ENCODE data around the gene GTPBP8. TPM values are rescaled to one million over a fixed set of nuclear protein-coding genes. Genes with fewer than 3 reads are reported as not detected.

The GTPBP8 gene
- total and polyA plus RNA-seq, 2 of the 8 experiments (the other 6 are each of a cell fraction or from before 2014, with no cell fraction given): 25.8 to 27.6 TPM

GRCh38 chr3:112958811-112959560 is 31.8 kb upstream of the GTPBP8 start:
- TF ChIP-seq ASH2L (IDR thresholded peaks at IDR 0.05; ENCODE audit: low read length) (no peak), KDM4A (IDR thresholded peaks at IDR 0.05; ENCODE audit: low read depth, low read length, severe bottlenecking) (no peak), RXRA (IDR thresholded peaks at IDR 0.05; ENCODE audit: insufficient read depth, low read depth, low read length) (no peak), YY1 (IDR thresholded peaks at IDR 0.05; ENCODE audit: low read depth, low read length) (no peak), MAFK (IDR thresholded peaks at IDR 0.05; ENCODE audit: low read depth, low read length) (no peak)
- H3K36me3 ChIP-seq (ENCODE audit: control insufficient read depth in 2 of 4, insufficient read depth in 4 of 4, low read length in 3 of 4): no peaks in the 10 kb centered on the region; a peak in 1 of 8 replicates
- no peak overlapping the region for H2BK15ac ChIP-seq (ENCODE audit: low read length)
- no peak overlapping the region for H2AFZ ChIP-seq (ENCODE audit: low read length)
- no peak overlapping the region for H2BK120ac ChIP-seq (replicated peaks; ENCODE audit: low read depth, low read length)
- no peak overlapping the region for H4K91ac ChIP-seq (replicated peaks; ENCODE audit: insufficient read length, low read length)
- ChIA-PET POLR2A (ENCODE audit: partially characterized antibody) (no interaction called here), CTCF (ENCODE audit: partially characterized antibody) (no interaction called here)
- H3K56ac ChIP-seq (replicated peaks; ENCODE audit: insufficient read length, low read depth, low read length): no peak overlapping the region
- H2AK5ac ChIP-seq (ENCODE audit: low read depth, low read length): no peak overlapping the region
- no peaks in the 10 kb centered on the region for H3K23me2 ChIP-seq (ENCODE audit: low read depth, low read length)
- H3K9ac ChIP-seq (replicated peaks in 1 of 4; ENCODE audit: extremely low read depth in 1 of 4, low read depth in 3 of 4, low read length in 3 of 4): peak overlapping the region in 1 of 4 experiments; percentile 34; a peak in 1 of 7 replicates
- 85% methylated on average over 6 of the region's 6 CpGs; no CpG with 5 or more reads in 1 of the 2 experiments for WGBS, 2 experiments (ENCODE audit: extremely low coverage in 1 of 2, insufficient coverage in 1 of 2, insufficient read length in 1 of 2, insufficient replicate concordance in 2 of 2, low coverage in 1 of 2, low lambda C conversion rate in 2 of 2, missing lambda C conversion rate in 1 of 2)
- no peaks in the 10 kb centered on the region for H4K20me1 ChIP-seq (replicated peaks in 1 of 2; ENCODE audit: control insufficient read depth in 1 of 2, insufficient read depth in 2 of 2, low read length in 2 of 2)
- FAIRE-seq (no peak), DNase-seq (ENCODE audit: low read depth in 1 of 2, low spot score in 2 of 2) (no peak)
- no peak overlapping the region for H3K27ac ChIP-seq (ENCODE audit: low read depth, low read length)
- H2BK12ac ChIP-seq (ENCODE audit: low read depth, low read length): no peak overlapping the region
- H3K4ac ChIP-seq (replicated peaks; ENCODE audit: insufficient read length, low read depth, low read length): no peak overlapping the region
- H3K4me3 ChIP-seq (ENCODE audit: extremely low read depth in 1 of 4, insufficient read depth in 2 of 4, low read depth in 3 of 4, low read length in 4 of 4): no peak overlapping the region
- no peak overlapping the region for H3K23ac ChIP-seq (ENCODE audit: insufficient read length)
- no peak overlapping the region for H3K4me2 ChIP-seq (ENCODE audit: insufficient read depth in 1 of 2, low read depth in 2 of 2, low read length in 2 of 2)
- no peak overlapping the region for H4K8ac ChIP-seq (ENCODE audit: extremely low read depth, insufficient read depth, low read length)
- H3K18ac ChIP-seq (ENCODE audit: extremely low read depth, low read length): no peak overlapping the region
- H2BK5ac ChIP-seq (ENCODE audit: low read depth, low read length): no peak overlapping the region
- H3K14ac ChIP-seq (ENCODE audit: insufficient read length): no peak overlapping the region
- no peak overlapping the region for H4K5ac ChIP-seq (ENCODE audit: insufficient read length, low read depth, low read length)
- H2BK20ac ChIP-seq (ENCODE audit: low read length): no peak overlapping the region
- H3K79me1 ChIP-seq (ENCODE audit: low read depth, low read length): no peaks in the 10 kb centered on the region
- H3K4me1 ChIP-seq (replicated peaks in 1 of 4; ENCODE audit: control insufficient read depth in 3 of 4, insufficient read depth in 4 of 4, low read length in 3 of 4): no peaks in the 10 kb centered on the region
- H3K79me2 ChIP-seq (ENCODE audit: control insufficient read depth in 1 of 2, insufficient read depth in 2 of 2, low read length in 2 of 2): no peaks in the 10 kb centered on the region
- peaks cover 6 to 9% of the 10 kb centered on the region in 2 experiments; a peak in 3 of 4 replicates for H3K9me3 ChIP-seq (ENCODE audit: insufficient read depth in 2 of 2, low read depth in 1 of 2, low read length in 1 of 2)
- no peaks in the 10 kb centered on the region for H3K27me3 ChIP-seq (replicated peaks in 1 of 4; ENCODE audit: control insufficient read depth in 3 of 4, extremely low read depth in 1 of 4, insufficient read depth in 3 of 4, low read length in 3 of 4)
